ENCODE data around the gene KCNN4.

DNA sequence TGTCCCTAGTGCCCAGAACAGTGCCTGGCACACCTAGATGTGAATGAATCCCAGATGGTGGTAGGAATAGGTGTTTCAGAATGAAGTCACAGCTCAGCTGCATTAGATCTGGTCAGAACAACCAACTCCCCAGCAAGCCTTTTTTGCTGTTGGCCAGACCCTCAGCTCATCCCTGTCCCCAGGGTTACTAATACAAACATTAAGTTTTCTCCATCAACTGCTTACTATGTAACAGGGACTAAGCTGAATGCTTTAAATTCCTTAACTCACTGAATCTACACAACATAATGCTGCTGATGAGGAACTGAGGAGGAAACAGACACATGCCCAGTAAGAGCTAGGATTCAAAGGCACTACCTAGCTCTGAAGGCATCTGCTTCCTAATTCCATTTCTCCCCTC is 44.8 kb downstream of the KCNN4 start:
- TF ChIP-seq EZH2phosphoT487 (IDR thresholded peaks at IDR 0.05; ENCODE audit: borderline replicate concordance): no peak
- TF ChIP-seq, protein P1, sequence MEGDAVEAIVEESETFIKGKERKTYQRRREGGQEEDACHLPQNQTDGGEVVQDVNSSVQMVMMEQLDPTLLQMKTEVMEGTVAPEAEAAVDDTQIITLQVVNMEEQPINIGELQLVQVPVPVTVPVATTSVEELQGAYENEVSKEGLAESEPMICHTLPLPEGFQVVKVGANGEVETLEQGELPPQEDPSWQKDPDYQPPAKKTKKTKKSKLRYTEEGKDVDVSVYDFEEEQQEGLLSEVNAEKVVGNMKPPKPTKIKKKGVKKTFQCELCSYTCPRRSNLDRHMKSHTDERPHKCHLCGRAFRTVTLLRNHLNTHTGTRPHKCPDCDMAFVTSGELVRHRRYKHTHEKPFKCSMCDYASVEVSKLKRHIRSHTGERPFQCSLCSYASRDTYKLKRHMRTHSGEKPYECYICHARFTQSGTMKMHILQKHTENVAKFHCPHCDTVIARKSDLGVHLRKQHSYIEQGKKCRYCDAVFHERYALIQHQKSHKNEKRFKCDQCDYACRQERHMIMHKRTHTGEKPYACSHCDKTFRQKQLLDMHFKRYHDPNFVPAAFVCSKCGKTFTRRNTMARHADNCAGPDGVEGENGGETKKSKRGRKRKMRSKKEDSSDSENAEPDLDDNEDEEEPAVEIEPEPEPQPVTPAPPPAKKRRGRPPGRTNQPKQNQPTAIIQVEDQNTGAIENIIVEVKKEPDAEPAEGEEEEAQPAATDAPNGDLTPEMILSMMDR (conservative IDR thresholded peaks at IDR 0.05; ENCODE audit: low read length): no peak

Data from Loucy (cell line).